Measurements from ENCODE around the gene TEX14.

GRCh38 chr17:58626905-58627304 is 64.9 kb downstream of the TEX14 start:
- TF ChIP-seq CTCF (IDR thresholded peaks at IDR 0.05; ENCODE audit: insufficient read depth, low read length): no peak
- TF ChIP-seq SPI1 (IDR thresholded peaks at IDR 0.05; ENCODE audit: borderline replicate concordance, low read depth): peak; percentile 65
- TF ChIP-seq POLR2AphosphoS5 (IDR thresholded peaks at IDR 0.05; ENCODE audit: low read depth): no peak
- no peak for TF ChIP-seq REST (IDR thresholded peaks at IDR 0.05; ENCODE audit: insufficient replicate concordance, low read depth)
- TF ChIP-seq GABPA (IDR thresholded peaks at IDR 0.05; ENCODE audit: low read depth): no peak
